ENCODE results near the gene CPAMD8.
"Not testable (repeated sequence)": the region's sequence is repeated elsewhere in the genome, so short reads cannot be mapped to it uniquely, and the experiment has no call there.

Gene CPAMD8

DNA sequence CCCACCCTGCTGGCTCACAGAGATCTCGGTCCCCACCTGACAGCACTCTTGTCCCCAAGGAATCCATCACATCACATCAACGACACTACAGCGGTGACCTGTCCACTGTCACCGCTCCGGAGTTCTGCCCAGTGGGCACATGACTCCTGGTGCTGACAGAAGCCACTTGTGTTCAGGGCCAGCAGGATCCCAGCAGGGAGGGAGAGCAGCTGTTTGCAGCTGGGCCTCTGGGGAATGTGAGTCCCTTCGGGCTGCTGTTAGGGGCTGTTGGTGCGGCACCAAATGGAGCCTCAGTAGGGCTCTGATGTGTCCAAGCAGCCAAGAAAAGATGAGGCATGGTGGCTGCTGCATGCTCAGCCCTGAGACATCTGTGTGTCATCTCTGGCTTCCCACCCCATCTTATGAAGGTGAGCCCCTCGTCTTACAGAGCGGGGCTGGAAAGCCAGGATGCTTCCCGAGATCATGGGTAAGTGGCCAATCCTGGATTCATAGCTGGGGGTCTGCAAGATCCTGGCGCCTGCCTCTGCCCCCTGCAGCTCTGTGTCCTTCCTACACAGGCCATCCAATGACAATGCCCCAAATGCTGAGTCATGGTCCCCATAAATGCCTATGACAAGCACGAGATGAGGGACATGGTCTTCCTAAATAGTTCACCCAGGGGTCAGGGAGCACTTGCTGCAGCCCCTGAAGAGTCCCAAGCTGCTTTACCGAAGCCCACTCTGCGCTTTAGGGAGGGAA lies 81.8 kb downstream of the CPAMD8 start:
- no peak for DNase-seq

DNA sequence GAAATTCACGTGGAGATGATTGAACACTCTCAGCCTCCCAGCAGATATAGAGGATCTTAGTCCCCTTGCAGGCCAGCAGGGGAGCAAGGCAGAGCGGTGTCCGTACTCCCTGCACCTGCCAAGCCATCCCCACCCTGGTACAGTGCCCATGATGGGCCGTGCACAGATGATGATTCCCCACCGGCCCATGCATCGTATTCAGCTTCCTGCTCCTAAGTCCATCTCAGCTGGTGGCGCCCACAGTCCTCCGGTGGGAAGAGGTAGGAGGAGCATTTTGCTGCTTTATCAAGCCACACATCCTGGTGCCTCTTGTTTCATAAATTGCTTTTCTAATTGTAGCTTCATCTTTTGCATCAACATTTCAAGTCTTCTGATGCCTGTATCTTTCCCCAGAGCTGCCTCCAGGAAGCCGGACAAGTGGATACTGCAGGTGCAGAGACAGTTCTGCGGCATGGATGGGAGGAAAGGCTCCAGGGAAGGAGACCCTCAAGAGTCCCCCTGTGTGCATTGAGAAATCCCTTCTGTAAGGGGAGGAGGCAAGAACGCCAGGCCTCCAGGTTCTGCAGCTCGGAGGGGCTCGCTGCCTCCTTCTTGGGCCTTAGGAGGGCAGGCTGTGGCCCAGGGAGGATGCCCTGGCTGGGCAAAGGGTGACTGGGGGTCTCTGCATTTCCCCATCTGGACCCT lies 82.5 kb downstream of the CPAMD8 start:
- DNase-seq: no peak

- not testable (repeated sequence) for DNase-seq
Observed at GRCh38 chr19:16943090-16943489, 83.5 kb downstream of the CPAMD8 start.

- no peak for DNase-seq
Observed at GRCh38 chr19:16942583-16942982, 84.0 kb downstream of the CPAMD8 start.

- no peak for DNase-seq
Observed at GRCh38 chr19:16940626-16941025, 86.0 kb downstream of the CPAMD8 start.

- not testable (repeated sequence) for DNase-seq
Observed at GRCh38 chr19:16940063-16940462, 86.5 kb downstream of the CPAMD8 start.

DNA sequence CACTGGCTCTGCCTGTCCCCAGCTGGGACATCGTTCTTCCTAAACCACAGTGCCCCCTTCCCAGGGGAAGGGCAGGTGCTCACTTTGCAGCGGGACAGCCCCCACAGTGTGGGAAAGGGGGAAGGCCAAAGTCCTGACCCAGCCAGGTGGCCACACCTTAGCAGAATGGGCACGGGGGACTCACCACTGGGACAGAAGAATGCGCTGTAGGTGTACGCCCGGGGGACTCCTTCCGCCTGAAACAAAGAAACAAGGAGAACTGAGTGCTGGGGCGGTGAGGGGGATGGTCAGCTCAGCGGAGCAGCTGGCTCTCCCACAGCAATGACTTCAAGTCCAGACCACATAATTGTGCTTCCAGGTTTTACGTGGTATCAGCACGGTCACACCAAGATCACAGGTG lies 88.4 kb downstream of the CPAMD8 start:
- DNase-seq: no peak

DNA sequence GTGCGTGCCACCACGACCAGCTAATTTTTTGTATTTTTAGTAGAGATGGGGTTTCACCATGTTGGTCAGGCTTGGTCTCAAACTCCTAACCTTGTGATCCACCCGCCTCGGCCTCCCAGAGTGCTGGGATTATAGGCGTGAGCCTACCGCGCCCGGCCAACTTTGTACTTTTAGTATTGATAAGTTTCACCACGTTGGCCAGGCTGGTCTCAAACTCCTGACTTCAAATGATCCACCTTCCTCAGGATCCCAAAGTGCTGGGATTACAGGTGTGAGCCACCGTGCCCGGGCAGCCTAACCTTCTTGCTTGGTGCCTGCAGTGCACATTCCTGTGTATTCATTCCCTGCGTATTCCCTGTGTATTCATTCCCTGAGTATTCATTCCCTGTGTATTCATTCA lies 88.8 kb downstream of the CPAMD8 start:
- not testable (repeated sequence) for DNase-seq

GRCh38 chr19:16936901-16937300 lies 89.7 kb downstream of the CPAMD8 start:
- no peak for DNase-seq

DNA sequence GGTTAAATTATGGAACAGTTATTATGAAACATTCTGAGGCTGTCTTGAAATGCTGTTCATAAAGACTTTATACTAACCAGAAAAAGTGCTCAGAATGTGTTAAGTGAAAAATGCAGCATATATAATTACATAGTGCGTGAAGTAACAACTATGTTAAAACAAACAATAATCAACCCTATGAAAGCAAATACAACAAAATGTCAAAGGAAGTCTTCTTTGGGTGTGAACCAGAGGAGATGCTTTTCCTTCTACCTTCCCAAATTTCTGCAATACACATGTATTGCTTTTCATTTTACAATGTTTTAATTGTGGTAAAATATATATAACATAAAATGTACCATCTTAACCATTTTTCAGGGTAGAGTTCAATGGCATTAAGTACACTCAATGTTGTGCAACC lies 92.1 kb downstream of the CPAMD8 start:
- no peak for DNase-seq

DNA sequence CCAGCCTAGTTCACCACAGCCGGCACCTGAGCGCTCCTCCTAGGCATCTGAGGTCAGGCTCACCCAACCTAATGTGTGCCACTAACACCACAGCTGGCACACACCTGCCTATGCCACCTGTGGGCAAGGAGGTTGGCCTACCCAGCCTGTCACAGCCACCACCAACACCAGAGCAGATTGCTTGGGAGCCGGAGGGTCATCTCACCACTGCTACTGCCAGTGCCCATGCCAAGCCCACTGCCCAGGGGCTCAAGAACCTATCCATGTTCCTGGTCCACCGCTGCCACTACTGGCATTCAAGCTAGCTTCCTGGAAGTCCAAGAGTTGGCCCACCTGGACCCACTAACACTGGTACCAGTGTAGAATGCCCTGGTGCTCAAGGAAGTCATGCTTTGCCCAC lies 95.3 kb downstream of the CPAMD8 start:
- no peak for DNase-seq

DNA sequence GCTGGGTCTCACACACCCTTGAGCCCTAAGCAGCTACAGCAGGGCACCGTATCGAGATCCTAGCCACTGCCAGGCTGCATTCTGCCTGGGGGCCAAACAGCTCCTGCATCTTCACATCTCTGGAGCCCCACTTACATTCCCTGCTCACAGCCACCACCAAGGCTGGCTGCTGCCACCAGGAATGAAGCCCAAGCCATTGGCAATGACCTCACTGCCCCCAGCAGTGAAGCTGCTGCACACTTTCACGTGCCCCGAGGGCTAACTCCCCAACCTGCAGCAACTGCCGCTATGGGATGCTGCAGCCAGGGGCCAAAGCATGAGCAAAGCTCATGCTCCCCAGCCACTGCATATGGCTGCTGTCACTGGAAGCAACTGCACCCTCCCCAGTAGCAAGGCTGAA lies 95.9 kb downstream of the CPAMD8 start:
- DNase-seq: no peak

GRCh38 chr19:16928916-16929315 lies 97.7 kb downstream of the CPAMD8 start:
- no peak for DNase-seq

GRCh38 chr19:16928351-16928750 lies 98.3 kb downstream of the CPAMD8 start:
- DNase-seq: no peak

GRCh38 chr19:16927883-16928282 lies 98.7 kb downstream of the CPAMD8 start:
- DNase-seq: no peak

GRCh38 chr19:16922949-16923348 lies 103.7 kb downstream of the CPAMD8 start:
- no peak for DNase-seq

DNA sequence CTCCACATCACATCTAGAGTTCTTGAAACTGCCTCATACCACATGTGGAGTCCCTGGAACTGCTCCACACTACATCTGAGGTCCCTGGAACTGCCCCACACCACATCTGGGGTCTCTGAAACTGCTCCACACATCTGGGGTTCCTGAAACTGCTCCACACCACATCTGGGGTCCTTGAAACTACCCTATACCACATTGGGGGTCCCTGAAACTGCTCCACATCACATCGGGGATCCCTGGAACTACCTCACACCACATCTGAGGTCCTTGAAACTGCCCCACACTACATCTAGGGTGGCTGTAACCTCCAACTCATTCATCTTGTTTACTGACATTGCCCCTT lies 104.0 kb downstream of the CPAMD8 start:
- DNase-seq: no peak

DNA sequence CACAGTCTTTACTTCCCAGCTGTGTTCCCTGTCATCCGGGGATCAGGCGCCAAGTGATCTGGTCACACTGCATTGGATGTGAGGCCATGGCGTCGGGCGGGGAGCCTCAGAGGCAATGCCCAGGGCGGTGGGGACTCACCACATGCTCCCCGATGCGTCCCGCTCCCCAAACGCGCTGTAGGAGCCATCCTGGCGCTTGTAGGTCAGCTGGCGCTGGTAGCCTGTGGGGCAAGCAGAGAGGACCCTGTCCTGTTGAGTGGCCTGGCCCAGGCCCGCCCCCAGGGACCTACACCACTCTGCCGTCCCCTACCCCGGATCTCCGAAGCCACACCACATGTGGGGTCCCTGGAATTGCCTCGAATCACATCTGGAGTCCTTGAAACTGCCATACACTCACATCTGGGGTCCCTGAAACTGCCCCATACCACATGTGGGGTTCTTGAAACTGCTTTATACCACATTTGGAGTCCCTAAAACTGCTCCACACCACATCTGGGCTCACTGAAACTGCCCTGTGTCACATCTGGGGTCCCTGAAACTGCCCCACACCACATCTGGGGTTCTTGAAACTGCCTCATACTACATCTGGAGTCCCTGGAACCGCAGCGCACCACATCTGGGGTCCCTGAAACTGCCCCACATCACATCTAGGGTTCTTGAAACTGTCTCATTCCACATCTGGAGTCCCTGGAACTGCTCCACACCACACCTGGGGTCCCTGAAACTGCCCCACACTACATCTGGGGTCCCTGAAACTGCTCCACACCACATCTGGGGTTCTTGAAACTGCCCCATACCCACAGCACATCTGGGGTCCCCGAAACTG lies 104.6 kb downstream of the CPAMD8 start:
- no peak for DNase-seq

DNA sequence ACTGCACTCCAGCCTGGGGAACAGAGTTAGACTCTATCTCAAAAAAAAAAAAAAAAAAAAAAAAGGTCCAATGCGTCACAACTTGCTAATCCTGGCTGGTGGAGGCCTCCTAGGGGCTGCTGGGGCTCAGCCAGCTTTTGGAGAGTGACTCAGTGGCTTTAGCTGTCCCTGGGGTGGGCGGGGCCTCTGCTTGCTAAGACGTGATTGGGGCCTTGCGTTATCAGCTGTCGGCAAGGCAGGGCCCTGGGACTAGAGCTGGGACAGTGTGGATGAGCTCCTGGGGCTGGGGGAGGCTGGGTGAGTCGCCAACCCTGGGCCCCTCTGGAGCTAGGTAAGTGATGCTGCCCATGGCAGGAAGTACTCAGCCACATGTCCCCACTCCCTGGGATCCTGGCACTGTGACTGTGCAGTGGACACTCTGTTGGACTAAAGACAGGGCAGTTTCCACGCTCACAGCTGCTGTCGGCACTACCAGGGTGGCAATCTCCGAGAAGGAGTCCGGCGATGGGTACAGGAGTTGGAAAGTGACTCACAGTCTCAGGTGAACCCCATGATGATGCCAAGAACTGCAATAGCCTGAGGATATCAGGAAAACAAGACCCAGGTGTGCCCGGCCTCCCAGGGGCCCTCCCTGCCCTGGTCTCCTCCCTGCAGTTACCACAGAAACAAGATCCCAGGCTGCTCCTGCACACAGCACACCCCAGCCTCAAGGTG lies 105.6 kb downstream of the CPAMD8 start:
- DNase-seq: no peak

GRCh38 chr19:16919496-16919895 lies 107.1 kb downstream of the CPAMD8 start:
- DNase-seq: no peak

DNA sequence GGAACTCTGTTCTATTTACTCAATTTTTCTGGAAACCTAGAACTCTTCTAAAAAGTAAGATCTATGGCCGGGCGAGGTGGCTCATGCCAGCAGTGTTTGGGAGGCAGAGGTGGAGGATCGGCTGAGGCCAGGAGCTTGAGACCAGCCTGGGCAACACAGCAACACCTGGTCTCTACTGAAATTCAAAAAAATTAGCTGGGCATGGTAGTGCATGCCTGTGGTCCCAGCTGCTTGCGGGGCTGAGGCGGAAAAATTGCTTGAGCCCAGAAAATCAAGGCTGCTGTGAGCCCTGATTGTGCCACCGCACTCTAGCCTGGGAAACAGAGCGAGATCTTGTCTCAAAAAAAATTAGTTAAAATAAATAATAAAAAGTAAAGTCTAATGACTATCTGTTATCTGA lies 109.2 kb downstream of the CPAMD8 start:
- no peak for DNase-seq

GRCh38 chr19:16915734-16916133 lies 110.9 kb downstream of the CPAMD8 start:
- no peak for DNase-seq

- no peak for DNase-seq
Observed at GRCh38 chr19:16915135-16915534, 111.5 kb downstream of the CPAMD8 start.

Measured in femur (tissue), 1 donor.